GM10266 (cell line): ENCODE data around the gene CLCNKA.
"Not testable (repeated sequence)": the region's sequence is repeated elsewhere in the genome, so short reads cannot be mapped to it uniquely, and the experiment has no call there.

Experiments
- DNase-seq: peaks from one replicate; pipeline ENCODE4 v3.0.0; 2012; ENCODE audit errors: extremely low spot score
- CTCF ChIP-seq: IDR thresholded peaks from 2 replicates; pipeline ENCODE4 v1.5.1; 2012; ENCODE audit warnings: mild to moderate bottlenecking, low read depth; ENCODE audit not compliant: control insufficient read depth, insufficient read depth; ENCODE audit errors: missing control alignments

CLCNKA gene

GRCh38 chr1:16021681-16022080, at the start of gene CLCNKA:
TSS of gene CLCNKA (plus strand) at chr1:16022036. CDS start at chr1:16022620, 584 bp downstream.
- no peak for TF ChIP-seq CTCF
- DNase-seq = no peak

- DNase-seq = no peak
These were observed 49.4 kb upstream of the CLCNKA start for GRCh38 chr1:15972409-15972808.

GRCh38 chr1:15973772-15974171, 48.1 kb upstream of the CLCNKA start:
- no peak for TF ChIP-seq CTCF
- no peak for DNase-seq

More at GRCh38 chr1:15972409-15972808, 49.4 kb upstream of the CLCNKA start:
- TF ChIP-seq CTCF = no peak

GRCh38 chr1:15974855-15975254, 47.0 kb upstream of the CLCNKA start:
- TF ChIP-seq CTCF = no peak
- DNase-seq = peak; percentile 74

- peak; percentile 35 for TF ChIP-seq CTCF
- DNase-seq = peak; percentile 84
These were observed 46.5 kb upstream of the CLCNKA start for GRCh38 chr1:15975358-15975804.

- DNase-seq = peak; percentile 95
- TF ChIP-seq CTCF = no peak
These were observed 45.8 kb upstream of the CLCNKA start, which contains the start of gene ZBTB17 for GRCh38 chr1:15975805-15976680. TSS of gene ZBTB17 (minus strand) at chr1:15976101. CDS start at chr1:15948495, 27,606 bp downstream.

GRCh38 chr1:15977947-15978346, 43.9 kb upstream of the CLCNKA start:
- DNase-seq = not testable (repeated sequence)
